Prostate gland (tissue), 2 donors: ENCODE data around the gene SFTA2. TPM values are rescaled to one million over a fixed set of nuclear protein-coding genes. Genes with fewer than 3 reads are reported as not detected.
"Not testable (repeated sequence)": the region's sequence is repeated elsewhere in the genome, so short reads cannot be mapped to it uniquely, and the experiment has no call there.

ENCODE experiments used
- DNase-seq: peaks from one replicate; pipeline ENCODE4 v3.0.0-alpha.2; 2019; ENCODE audit warnings: low spot score
- H3K27ac ChIP-seq, 2 donors: fragments of 200-600 bp; sonication (generic); 2 replicates each; pipeline ENCODE4 v1.5.1; 2017 to 2019
- H3K27me3 ChIP-seq: fragments of 200-600 bp; sonication (generic); replicated peaks from 2 replicates; pipeline ENCODE4 v1.5.1; 2019; ENCODE audit not compliant: insufficient read depth
- H3K36me3 ChIP-seq, 2 donors: fragments of 200-600 bp; sonication (generic); 1 replicate in 1 of 2; 2 replicates in 1 of 2; pipeline versions ENCODE4 v1.5.1 to v1.8.1; 2017 to 2019
- H3K4me1 ChIP-seq: fragments of 200-600 bp; sonication (generic); replicated peaks from 2 replicates; pipeline ENCODE4 v1.5.1; 2019
- H3K4me3 ChIP-seq, 2 donors: fragments of 200-600 bp; sonication (generic); 2 replicates each; pipeline ENCODE4 v1.5.1; 2017 to 2019
- H3K9me3 ChIP-seq: fragments of 200-600 bp; sonication (generic); 2 replicates; pipeline ENCODE4 v1.5.1; 2017
- CTCF ChIP-seq, 4 experiments: fragments of 200-600 bp in 2 of 4; fragments of 450-650 bp in 2 of 4; sonication (generic) in 2 of 4; IDR thresholded peaks; 1 replicate in 3 of 4; 2 replicates in 1 of 4; pipeline ENCODE4 v1.5.1; 2016 to 2019; ENCODE audit warnings: antibody characterized with exemption in 4 of 4, mild to moderate bottlenecking in 2 of 4, moderate library complexity in 2 of 4
- POLR2A ChIP-seq: fragments of 450-650 bp; IDR thresholded peaks from one replicate; pipeline ENCODE4 v1.6.1; 2016; ENCODE audit warnings: antibody characterized with exemption, mild to moderate bottlenecking
- POLR2AphosphoS5 ChIP-seq: sonication (generic); formaldehyde crosslinking; IDR thresholded peaks from one replicate; pipeline ENCODE4 v1.6.1; 2017; ENCODE audit warnings: antibody characterized with exemption
- WGBS: methylation state at CpG from one replicate; pipeline ENCODE4 v1.1.5; 2018; 5-methylcytosine and 5-hydroxymethylcytosine counted together
- intact Hi-C: fragments of 100-400 bp; cut with DNase I; formaldehyde crosslinking; loops from one replicate; pipeline ENCODE4 v1.14.2; 2022
- total RNA-seq, 2 donors: library from RNA; depleted of rRNA; stranded (reverse); fragments of >200 nt; gene quantifications; one replicate each; pipeline ENCODE4 v1.1.0, GENCODE V29; 2016

The SFTA2 gene
- total RNA-seq, 2 donors from 2014 or later: not detected

- TF ChIP-seq POLR2AphosphoS5 (no peak), POLR2A (no peak), CTCF (IDR thresholded peaks at IDR 0.05) (no peak)
- no peaks in the 10 kb centered on the region for H3K4me1 ChIP-seq
- H3K27me3 ChIP-seq: no peaks in the 10 kb centered on the region
- no peak for DNase-seq
- WGBS: 65% methylated on average over 8 of the region's 8 CpGs
- no peaks in the 10 kb centered on the region for H3K36me3 ChIP-seq
- H3K27ac ChIP-seq: no peak overlapping the region
- intact Hi-C loops: no loop called here
- no peak overlapping the region for H3K4me3 ChIP-seq
- no peaks in the 10 kb centered on the region for H3K9me3 ChIP-seq
These were observed 698 bp downstream of the SFTA2 start for GRCh38 chr6:30931272-30931671.

- H3K36me3 ChIP-seq: no peaks in the 10 kb centered on the region
- no peaks in the 10 kb centered on the region for H3K9me3 ChIP-seq
- no peak overlapping the region for H3K4me3 ChIP-seq
- TF ChIP-seq POLR2A: no peak
- no peak for TF ChIP-seq POLR2AphosphoS5
- no peak for TF ChIP-seq CTCF (IDR thresholded peaks at IDR 0.05)
- 82% methylated on average over 4 of the region's 4 CpGs for WGBS
- no peak overlapping the region for H3K27ac ChIP-seq
- no peaks in the 10 kb centered on the region for H3K4me1 ChIP-seq
- intact Hi-C loops: no loop called here
- H3K27me3 ChIP-seq: no peaks in the 10 kb centered on the region
- no peak for DNase-seq
These were observed 1.5 kb downstream of the SFTA2 start for GRCh38 chr6:30930506-30930905.

GRCh38 chr6:30928677-30929076 lies 3.3 kb downstream of the SFTA2 start:
- TF ChIP-seq POLR2A: no peak
- TF ChIP-seq POLR2AphosphoS5: no peak
- no peak for TF ChIP-seq CTCF (IDR thresholded peaks at IDR 0.05)
- no peak for DNase-seq
- Histone ChIP-seq H3K4me1 (no peaks in the 10 kb centered on the region), H3K4me3 (no peak overlapping the region), H3K9me3 (no peaks in the 10 kb centered on the region), H3K27ac (no peak overlapping the region), H3K36me3 (no peaks in the 10 kb centered on the region), H3K27me3 (no peaks in the 10 kb centered on the region)
- intact Hi-C loops: no loop called here
- 97% methylated on average over 3 of the region's 3 CpGs for WGBS

- intact Hi-C loops, H3K9me3 ChIP-seq: not testable (repeated sequence)
These were observed 4.9 kb downstream of the SFTA2 start for GRCh38 chr6:30927080-30927479.

GRCh38 chr6:30926644-30927043 lies 5.3 kb downstream of the SFTA2 start:
- intact Hi-C loops: no loop called here
- Histone ChIP-seq H3K27ac (no peak overlapping the region), H3K9me3 (no peaks in the 10 kb centered on the region), H3K36me3 (peaks cover 0 to 4% of the 10 kb centered on the region in 2 donors), H3K4me3 (no peak overlapping the region), H3K4me1 (no peaks in the 10 kb centered on the region), H3K27me3 (no peaks in the 10 kb centered on the region)
- 75% methylated on average over 4 of the region's 4 CpGs for WGBS
- DNase-seq: no peak
- TF ChIP-seq POLR2A: no peak
- no peak for TF ChIP-seq CTCF (IDR thresholded peaks at IDR 0.05)
- TF ChIP-seq POLR2AphosphoS5: no peak

More at GRCh38 chr6:30927080-30927479, 4.9 kb downstream of the SFTA2 start:
- not testable (repeated sequence) for H3K36me3 ChIP-seq, H3K4me3 ChIP-seq, H3K27me3 ChIP-seq, DNase-seq, H3K27ac ChIP-seq, H3K4me1 ChIP-seq
- WGBS: 94% methylated on average over 3 of the region's 3 CpGs

GRCh38 chr6:30924040-30924627 lies 7.8 kb downstream of the SFTA2 start:
- H3K27ac ChIP-seq, H3K4me3 ChIP-seq, H3K36me3 ChIP-seq, H3K27me3 ChIP-seq, H3K4me1 ChIP-seq, H3K9me3 ChIP-seq, intact Hi-C loops, DNase-seq: not testable (repeated sequence)
- 89% methylated on average over 8 of the region's 9 CpGs for WGBS
